ENCODE measurements around the gene SIRT4.

DNA sequence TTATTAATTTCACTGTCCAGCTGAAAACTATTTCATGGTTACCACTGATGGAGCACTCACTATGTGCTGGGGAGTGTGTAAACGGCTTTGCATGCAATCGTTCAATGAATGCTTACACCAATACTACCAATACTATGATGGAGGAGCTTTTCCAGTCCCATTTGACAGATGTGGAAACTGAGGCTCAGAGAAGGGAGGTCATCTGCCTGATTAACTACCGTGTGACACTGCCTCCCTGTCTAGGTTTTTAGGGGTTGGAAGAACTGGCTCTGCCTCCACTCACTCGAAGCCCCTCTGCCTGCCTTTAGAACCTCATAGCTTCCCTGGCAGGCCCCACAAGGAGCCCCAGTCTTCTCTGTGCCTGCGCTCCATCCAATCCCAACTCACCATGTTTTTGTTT lies 55.0 kb downstream of the SIRT4 start:
- TF ChIP-seq, protein P1, sequence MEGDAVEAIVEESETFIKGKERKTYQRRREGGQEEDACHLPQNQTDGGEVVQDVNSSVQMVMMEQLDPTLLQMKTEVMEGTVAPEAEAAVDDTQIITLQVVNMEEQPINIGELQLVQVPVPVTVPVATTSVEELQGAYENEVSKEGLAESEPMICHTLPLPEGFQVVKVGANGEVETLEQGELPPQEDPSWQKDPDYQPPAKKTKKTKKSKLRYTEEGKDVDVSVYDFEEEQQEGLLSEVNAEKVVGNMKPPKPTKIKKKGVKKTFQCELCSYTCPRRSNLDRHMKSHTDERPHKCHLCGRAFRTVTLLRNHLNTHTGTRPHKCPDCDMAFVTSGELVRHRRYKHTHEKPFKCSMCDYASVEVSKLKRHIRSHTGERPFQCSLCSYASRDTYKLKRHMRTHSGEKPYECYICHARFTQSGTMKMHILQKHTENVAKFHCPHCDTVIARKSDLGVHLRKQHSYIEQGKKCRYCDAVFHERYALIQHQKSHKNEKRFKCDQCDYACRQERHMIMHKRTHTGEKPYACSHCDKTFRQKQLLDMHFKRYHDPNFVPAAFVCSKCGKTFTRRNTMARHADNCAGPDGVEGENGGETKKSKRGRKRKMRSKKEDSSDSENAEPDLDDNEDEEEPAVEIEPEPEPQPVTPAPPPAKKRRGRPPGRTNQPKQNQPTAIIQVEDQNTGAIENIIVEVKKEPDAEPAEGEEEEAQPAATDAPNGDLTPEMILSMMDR (IDR thresholded peaks at IDR 0.05): no peak
- TF ChIP-seq POLR2AphosphoS5 (IDR thresholded peaks at IDR 0.05; ENCODE audit: insufficient read depth in 1 of 2, low read depth in 1 of 2): no peak

Measured in vagina (tissue), 2 donors.